Bronchial epithelial cell (primary cell): ENCODE results near the gene ATF6B. TPM values are rescaled to one million over a fixed set of nuclear protein-coding genes. Genes with fewer than 3 reads are reported as not detected.

Experiments
- DNase-seq: peaks from one replicate; pipeline ENCODE4 v3.0.0-alpha.2; 2010; ENCODE audit warnings: low read depth
- FAIRE-seq: peaks from 2 replicates; lab custom pipeline; 2011; peaks lifted over from hg19 to GRCh38; lab: Jason Lieb, UNC
- H3K27me3 ChIP-seq: 2 replicates; pipeline ENCODE4 v1.5.1; 2011; ENCODE audit warnings: low read length; ENCODE audit not compliant: control insufficient read depth, insufficient read depth
- H3K36me3 ChIP-seq: 2 replicates; pipeline ENCODE4 v1.5.1; 2011; ENCODE audit warnings: low read length; ENCODE audit not compliant: control insufficient read depth, insufficient read depth
- H3K4me3 ChIP-seq: 2 replicates; pipeline ENCODE4 v1.5.1; 2011; ENCODE audit warnings: mild to moderate bottlenecking, low read depth, low read length, control low read depth
- total RNA-seq: library from RNA; depleted of rRNA; stranded (reverse); fragments of >200 nt; gene quantifications from 2 replicates; pipeline ENCODE4 v1.2.1, GENCODE V29; 2014
- TF ChIP-seq, protein P1 (sequence below): IDR thresholded peaks from 2 replicates; pipeline ENCODE4 v1.5.1; 2011; ENCODE audit warnings: mild to moderate bottlenecking, moderate library complexity, low read length, control low read depth, inconsistent platforms; ENCODE audit not compliant: insufficient read depth, severe bottlenecking

Gene ATF6B
- total RNA-seq, 1 donor from 2014 or later, result 8.7 TPM

DNA sequence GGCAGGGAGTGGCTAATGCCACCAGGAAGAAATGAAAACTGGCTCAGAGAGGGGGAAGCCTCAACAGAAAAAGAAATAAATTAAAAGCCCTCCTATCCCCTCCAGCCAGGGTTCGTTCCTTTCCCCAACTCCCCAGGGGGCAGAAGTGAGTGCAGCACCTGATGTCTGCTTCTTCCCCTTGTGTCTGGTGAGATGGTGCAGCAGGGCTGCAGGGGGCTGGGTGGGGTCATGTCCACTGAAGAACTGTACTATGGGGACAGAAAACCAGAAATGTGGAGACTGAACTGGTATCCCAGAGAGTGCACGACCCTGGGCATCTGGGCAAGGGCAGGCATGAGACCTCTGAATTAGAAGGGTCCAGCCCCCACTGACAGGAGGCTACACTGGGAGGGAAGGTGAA, 40.3 kb upstream of the ATF6B start:
- H3K36me3 ChIP-seq, result peaks cover 16% of the 10 kb centered on the region

GRCh38 chr6:32167761-32168262, 39.8 kb upstream of the ATF6B start:
- FAIRE-seq (no peak), DNase-seq (no peak)
- no peaks in the 10 kb centered on the region for H3K27me3 ChIP-seq
- no peak overlapping the region for H3K4me3 ChIP-seq
- TF ChIP-seq, protein P1, sequence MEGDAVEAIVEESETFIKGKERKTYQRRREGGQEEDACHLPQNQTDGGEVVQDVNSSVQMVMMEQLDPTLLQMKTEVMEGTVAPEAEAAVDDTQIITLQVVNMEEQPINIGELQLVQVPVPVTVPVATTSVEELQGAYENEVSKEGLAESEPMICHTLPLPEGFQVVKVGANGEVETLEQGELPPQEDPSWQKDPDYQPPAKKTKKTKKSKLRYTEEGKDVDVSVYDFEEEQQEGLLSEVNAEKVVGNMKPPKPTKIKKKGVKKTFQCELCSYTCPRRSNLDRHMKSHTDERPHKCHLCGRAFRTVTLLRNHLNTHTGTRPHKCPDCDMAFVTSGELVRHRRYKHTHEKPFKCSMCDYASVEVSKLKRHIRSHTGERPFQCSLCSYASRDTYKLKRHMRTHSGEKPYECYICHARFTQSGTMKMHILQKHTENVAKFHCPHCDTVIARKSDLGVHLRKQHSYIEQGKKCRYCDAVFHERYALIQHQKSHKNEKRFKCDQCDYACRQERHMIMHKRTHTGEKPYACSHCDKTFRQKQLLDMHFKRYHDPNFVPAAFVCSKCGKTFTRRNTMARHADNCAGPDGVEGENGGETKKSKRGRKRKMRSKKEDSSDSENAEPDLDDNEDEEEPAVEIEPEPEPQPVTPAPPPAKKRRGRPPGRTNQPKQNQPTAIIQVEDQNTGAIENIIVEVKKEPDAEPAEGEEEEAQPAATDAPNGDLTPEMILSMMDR, result no peak
- H3K36me3 ChIP-seq, result peaks cover 18% of the 10 kb centered on the region

More for the DNA sequence above, 40.3 kb upstream of the ATF6B start:
- no peak for DNase-seq
- Histone ChIP-seq H3K27me3 (no peaks in the 10 kb centered on the region), H3K4me3 (no peak overlapping the region)
- no peak for FAIRE-seq
- TF ChIP-seq, protein P1, result no peak

GRCh38 chr6:32167154-32167760, 39.2 kb upstream of the ATF6B start:
- Histone ChIP-seq H3K27me3 (no peaks in the 10 kb centered on the region), H3K36me3 (peaks cover 18% of the 10 kb centered on the region), H3K4me3 (no peak overlapping the region)
- DNase-seq, result no peak
- FAIRE-seq, result no peak
- TF ChIP-seq, protein P1, result no peak

GRCh38 chr6:32166411-32167061, 38.5 kb upstream of the ATF6B start:
- no peak for DNase-seq
- FAIRE-seq, result no peak
- TF ChIP-seq, protein P1, result no peak
- no peak overlapping the region for H3K4me3 ChIP-seq
- no peaks in the 10 kb centered on the region for H3K27me3 ChIP-seq
- peaks cover 18% of the 10 kb centered on the region for H3K36me3 ChIP-seq

- Histone ChIP-seq H3K36me3 (peaks cover 7% of the 10 kb centered on the region), H3K4me3 (no peak within 1 kb of the TSS), H3K27me3 (no peaks in the 10 kb centered on the region)
- TF ChIP-seq, protein P1, result no peak
- DNase-seq (no peak), FAIRE-seq (no peak)
Measured at GRCh38 chr6:32164295-32164694, 36.2 kb upstream of the ATF6B start, which contains the start of gene EGFL8. Gene EGFL8, plus strand, starts transcription at chr6:32164595. Its CDS starts 1,571 bp downstream, at chr6:32166166.
